NCI-H128 (cell line): ENCODE results near the gene TIPARP.

Source experiments
- DNase-seq: peaks from one replicate; lab custom pipeline; 2025; ENCODE audit not compliant: unreplicated experiment; lab: John Stamatoyannopoulos, UW

TIPARP gene

GRCh38 chr3:156675830-156676767 is 1.7 kb downstream of the TIPARP start:
- peak; percentile 66 for DNase-seq

- DNase-seq = no peak
These were observed 2.5 kb downstream of the TIPARP start for GRCh38 chr3:156676768-156677479.

GRCh38 chr3:156677536-156677935 is 3.1 kb downstream of the TIPARP start:
- no peak for DNase-seq

- no peak for DNase-seq
These were observed 3.8 kb downstream of the TIPARP start for GRCh38 chr3:156678197-156678596.

GRCh38 chr3:156680243-156680914 is 6.0 kb downstream of the TIPARP start:
- DNase-seq = no peak

- no peak for DNase-seq
These were observed 6.6 kb downstream of the TIPARP start for GRCh38 chr3:156681002-156681401.

GRCh38 chr3:156682501-156682900 is 8.1 kb downstream of the TIPARP start:
- DNase-seq = no peak

- no peak for DNase-seq
These were observed 8.6 kb downstream of the TIPARP start for GRCh38 chr3:156682963-156683362.

- DNase-seq = no peak
These were observed 10.8 kb downstream of the TIPARP start for GRCh38 chr3:156685198-156685597.

- DNase-seq = no peak
These were observed 11.4 kb downstream of the TIPARP start for GRCh38 chr3:156685752-156686151.

GRCh38 chr3:156687023-156687422 is 12.6 kb downstream of the TIPARP start:
- no peak for DNase-seq

- DNase-seq = no peak
These were observed 14.5 kb downstream of the TIPARP start for GRCh38 chr3:156688632-156689452.

GRCh38 chr3:156689608-156690007 is 15.2 kb downstream of the TIPARP start:
- no peak for DNase-seq

- no peak for DNase-seq
These were observed 17.5 kb downstream of the TIPARP start for GRCh38 chr3:156691920-156692319.

GRCh38 chr3:156693166-156693565 is 18.8 kb downstream of the TIPARP start:
- DNase-seq = no peak

GRCh38 chr3:156694536-156694935 is 20.1 kb downstream of the TIPARP start:
- no peak for DNase-seq

GRCh38 chr3:156702367-156702766 is 28.0 kb downstream of the TIPARP start:
- DNase-seq = no peak

- no peak for DNase-seq
These were observed 30.1 kb downstream of the TIPARP start for GRCh38 chr3:156704370-156705036.

- no peak for DNase-seq
These were observed 31.6 kb downstream of the TIPARP start for GRCh38 chr3:156705761-156706616.
